Measurements from ENCODE around the gene ANP32A. TPM values are rescaled to one million over a fixed set of nuclear protein-coding genes. Genes with fewer than 3 reads are reported as not detected.

ANP32A gene
- total RNA-seq, 2 donors from 2014 or later = 52.6 to 70.8 TPM

DNA sequence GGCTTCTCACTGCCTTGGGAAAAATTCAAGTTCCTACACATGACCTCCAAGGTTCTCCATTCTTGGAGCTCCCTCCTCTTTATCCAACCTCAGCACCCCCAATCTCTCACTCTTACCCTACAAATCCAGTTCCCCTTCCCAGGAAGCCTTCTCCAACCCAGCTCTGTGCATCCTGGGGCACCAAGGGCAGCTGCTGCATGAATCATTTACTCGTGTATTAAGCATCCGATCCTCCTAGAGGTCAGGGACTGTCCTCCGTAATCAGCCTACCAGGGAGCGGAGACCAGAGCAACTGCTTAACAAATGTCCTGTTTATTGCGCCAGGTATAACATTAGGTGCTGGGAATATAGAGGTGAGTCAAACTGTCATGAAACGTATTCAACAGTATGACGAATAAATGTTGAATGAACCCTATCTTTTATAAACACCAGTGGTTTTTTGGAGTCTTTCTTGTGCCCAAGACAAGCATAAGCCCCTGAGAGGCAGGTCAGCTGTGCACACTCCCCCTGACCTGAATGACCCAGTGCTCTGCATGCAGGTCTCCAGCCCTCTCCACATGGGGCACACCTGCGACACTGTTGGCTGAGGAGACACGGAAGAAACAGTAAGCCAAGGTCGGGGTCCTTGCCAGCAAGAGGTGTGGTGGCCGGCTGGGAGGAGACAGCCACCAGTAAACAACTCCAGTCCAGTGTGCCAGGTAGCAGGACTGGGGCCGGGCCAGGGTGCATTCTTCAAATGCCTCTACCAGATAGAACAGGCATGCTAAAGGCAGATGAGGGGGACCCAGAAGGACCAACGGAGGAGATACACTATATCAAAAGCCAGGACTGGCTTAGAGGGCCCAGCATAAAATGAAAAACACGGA is 27.6 kb downstream of the ANP32A start:
- Histone ChIP-seq H3K4me3 (no peak overlapping the region), H3K27me3 (replicated peaks; ENCODE audit: insufficient read depth) (no peaks in the 10 kb centered on the region), H3K27ac (peak overlapping the region; percentile 87 to 91), H3K36me3 (no peaks in the 10 kb centered on the region), H3K4me1 (replicated peaks) (peaks cover 59% of the 10 kb centered on the region), H3K9me3 (no peaks in the 10 kb centered on the region)
- DNase-seq (ENCODE audit: low spot score) = peak; percentile 94
- intact Hi-C loops (cut with DNase I) = no loop called here
- peak; percentile 85 for TF ChIP-seq POLR2AphosphoS5 (IDR thresholded peaks at IDR 0.05)
- TF ChIP-seq, protein P1, sequence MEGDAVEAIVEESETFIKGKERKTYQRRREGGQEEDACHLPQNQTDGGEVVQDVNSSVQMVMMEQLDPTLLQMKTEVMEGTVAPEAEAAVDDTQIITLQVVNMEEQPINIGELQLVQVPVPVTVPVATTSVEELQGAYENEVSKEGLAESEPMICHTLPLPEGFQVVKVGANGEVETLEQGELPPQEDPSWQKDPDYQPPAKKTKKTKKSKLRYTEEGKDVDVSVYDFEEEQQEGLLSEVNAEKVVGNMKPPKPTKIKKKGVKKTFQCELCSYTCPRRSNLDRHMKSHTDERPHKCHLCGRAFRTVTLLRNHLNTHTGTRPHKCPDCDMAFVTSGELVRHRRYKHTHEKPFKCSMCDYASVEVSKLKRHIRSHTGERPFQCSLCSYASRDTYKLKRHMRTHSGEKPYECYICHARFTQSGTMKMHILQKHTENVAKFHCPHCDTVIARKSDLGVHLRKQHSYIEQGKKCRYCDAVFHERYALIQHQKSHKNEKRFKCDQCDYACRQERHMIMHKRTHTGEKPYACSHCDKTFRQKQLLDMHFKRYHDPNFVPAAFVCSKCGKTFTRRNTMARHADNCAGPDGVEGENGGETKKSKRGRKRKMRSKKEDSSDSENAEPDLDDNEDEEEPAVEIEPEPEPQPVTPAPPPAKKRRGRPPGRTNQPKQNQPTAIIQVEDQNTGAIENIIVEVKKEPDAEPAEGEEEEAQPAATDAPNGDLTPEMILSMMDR (IDR thresholded peaks at IDR 0.05) = peak in 2 of 4 experiments; percentile 19 to 22
- TF ChIP-seq POLR2A (IDR thresholded peaks at IDR 0.05) = no peak
- WGBS = 53% methylated on average over 14 of the region's 14 CpGs

DNA sequence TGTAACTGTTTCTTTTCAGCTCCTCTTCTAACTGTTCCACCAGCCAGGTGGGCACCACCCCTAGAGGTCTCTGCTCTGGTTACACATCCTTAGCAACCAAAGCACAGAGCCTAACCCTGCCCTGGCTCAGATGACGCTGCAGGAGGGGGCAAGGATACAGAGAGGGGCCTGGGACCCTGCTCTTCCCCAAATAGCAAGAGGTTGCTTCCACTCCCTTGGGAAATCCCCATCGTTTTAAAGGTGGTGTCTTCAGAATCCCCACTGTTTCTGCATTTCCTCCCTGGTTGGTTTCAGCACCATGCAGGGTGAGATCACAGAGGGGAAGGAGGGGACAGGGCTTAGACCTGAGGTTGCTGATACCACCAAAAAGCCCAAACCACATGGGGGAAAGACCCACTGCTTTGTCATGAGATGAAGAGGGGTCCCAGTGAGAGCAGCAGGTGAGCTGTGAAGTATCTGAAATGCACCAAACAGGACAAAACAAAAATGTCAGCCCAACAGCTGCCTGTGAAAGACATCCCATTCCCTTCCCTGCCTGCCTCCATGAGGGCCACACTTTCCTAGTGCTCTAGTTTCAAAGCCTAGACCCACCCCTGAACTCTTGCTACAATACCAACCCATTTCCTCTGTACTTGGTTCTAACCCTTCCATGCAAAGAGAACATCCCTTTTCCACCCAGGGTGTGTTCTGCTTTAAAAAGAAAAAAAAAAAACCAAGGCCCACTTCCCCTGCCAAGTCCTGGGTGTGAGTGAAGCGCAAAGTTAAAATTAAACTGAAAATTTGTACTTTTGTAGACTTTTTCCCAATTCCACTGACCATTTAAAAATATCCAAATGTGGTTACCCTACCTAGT is 29.0 kb downstream of the ANP32A start:
- intact Hi-C loops (cut with DNase I) = no loop called here
- no peaks in the 10 kb centered on the region for H3K36me3 ChIP-seq
- H3K27ac ChIP-seq = peak overlapping the region; percentile 87 to 91
- H3K27me3 ChIP-seq (replicated peaks; ENCODE audit: insufficient read depth) = no peaks in the 10 kb centered on the region
- no peaks in the 10 kb centered on the region for H3K9me3 ChIP-seq
- H3K4me1 ChIP-seq (replicated peaks) = peaks cover 69% of the 10 kb centered on the region
- WGBS = 56% methylated on average over 3 of the region's 3 CpGs
- H3K4me3 ChIP-seq = no peak overlapping the region
- no peak for DNase-seq (ENCODE audit: low spot score)
- no peak for TF ChIP-seq POLR2AphosphoS5 (IDR thresholded peaks at IDR 0.05)
- TF ChIP-seq, protein P1 (IDR thresholded peaks at IDR 0.05) = no peak
- TF ChIP-seq POLR2A (IDR thresholded peaks at IDR 0.05) = no peak

DNA sequence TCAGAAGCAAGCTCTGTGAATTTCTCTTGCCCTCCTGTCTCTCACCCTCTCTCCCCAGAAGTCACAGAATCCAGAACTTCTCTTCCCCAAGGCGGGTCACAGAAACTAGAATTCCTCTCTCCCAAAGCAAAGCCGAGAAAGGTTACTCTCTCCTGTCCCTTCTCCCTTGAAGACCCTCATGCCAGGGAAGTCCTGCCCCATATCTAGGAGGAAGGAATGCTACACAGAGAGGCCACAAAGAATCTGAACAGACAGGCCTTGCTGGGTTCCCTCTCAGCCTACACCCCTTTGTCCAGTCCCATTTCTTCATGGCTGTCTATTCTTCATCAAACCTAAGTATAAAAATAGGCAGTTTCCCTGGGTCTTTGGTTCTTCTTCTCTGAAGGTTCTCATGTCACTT is 29.8 kb downstream of the ANP32A start:
- H3K9me3 ChIP-seq = no peaks in the 10 kb centered on the region
- intact Hi-C loops (cut with DNase I) = no loop called here
- peaks cover 68% of the 10 kb centered on the region for H3K4me1 ChIP-seq (replicated peaks)
- H3K27ac ChIP-seq = peak overlapping the region; percentile 7 to 91
- no peak for TF ChIP-seq POLR2AphosphoS5 (IDR thresholded peaks at IDR 0.05)
- WGBS = 100% methylated on average over 2 of the region's 2 CpGs
- no peaks in the 10 kb centered on the region for H3K36me3 ChIP-seq
- no peaks in the 10 kb centered on the region for H3K27me3 ChIP-seq (replicated peaks; ENCODE audit: insufficient read depth)
- no peak overlapping the region for H3K4me3 ChIP-seq
- no peak for DNase-seq (ENCODE audit: low spot score)

DNA sequence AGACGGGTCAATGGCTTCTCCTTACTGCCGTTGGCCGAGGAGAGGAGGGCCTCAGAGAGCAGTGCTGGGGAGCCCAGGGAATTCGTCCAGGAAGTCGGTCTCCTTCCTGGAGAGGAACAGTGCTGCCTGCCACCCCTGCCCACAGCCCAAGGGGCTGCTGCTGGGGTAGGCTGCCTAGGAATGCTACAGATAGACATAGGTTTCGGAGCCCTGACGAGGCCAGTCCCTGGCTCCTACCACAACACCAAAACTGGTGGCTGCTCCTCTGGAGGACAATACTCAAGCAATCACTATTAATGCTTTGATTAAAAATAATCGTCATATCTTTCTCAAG is 30.5 kb downstream of the ANP32A start:
- Histone ChIP-seq H3K27me3 (replicated peaks; ENCODE audit: insufficient read depth) (no peaks in the 10 kb centered on the region), H3K9me3 (no peaks in the 10 kb centered on the region), H3K4me1 (replicated peaks) (peaks cover 66% of the 10 kb centered on the region), H3K4me3 (no peak overlapping the region), H3K27ac (peak overlapping the region; percentile 87 to 91), H3K36me3 (no peaks in the 10 kb centered on the region)
- intact Hi-C loops (cut with DNase I) = no loop called here
- TF ChIP-seq POLR2A (IDR thresholded peaks at IDR 0.05) (no peak), POLR2AphosphoS5 (IDR thresholded peaks at IDR 0.05) (no peak)
- TF ChIP-seq, protein P1 (IDR thresholded peaks at IDR 0.05) = no peak
- WGBS = 63% methylated on average over 8 of the region's 8 CpGs
- DNase-seq (ENCODE audit: low spot score) = no peak

DNA sequence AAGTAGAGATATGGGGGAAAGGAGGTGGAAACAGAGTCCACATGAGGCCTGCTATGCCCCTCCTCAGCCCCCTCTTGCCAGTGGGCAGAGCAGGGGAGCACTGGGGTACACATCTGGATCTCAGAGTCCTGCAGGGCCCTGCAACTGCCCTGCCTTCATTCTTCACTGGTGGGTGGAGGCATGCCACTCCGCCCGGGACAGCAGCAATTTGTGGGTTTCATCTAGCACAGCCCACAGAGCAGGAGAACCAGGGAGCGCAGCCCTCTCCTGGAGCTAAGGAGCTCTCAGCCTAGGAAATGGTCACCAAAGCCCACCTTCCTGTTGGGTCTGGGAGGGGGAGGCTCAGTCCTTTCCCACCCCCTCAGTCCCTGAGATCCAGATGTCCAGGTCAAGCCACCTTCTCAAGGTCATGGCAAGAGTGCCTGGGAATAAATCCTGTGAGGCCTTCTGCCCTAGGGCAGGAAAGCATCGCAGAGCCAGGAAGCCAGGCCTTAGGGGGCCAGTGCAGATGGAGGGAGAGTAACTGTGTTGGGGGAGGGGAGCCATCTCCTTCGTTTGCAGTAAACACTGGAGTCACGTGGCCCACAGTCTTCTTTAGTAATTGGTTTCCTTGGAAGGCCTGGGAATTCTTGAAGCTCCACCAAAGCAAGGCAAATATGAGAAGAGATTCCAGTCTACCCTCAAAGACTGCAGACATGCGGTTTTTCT is 31.0 kb downstream of the ANP32A start:
- Histone ChIP-seq H3K27me3 (replicated peaks; ENCODE audit: insufficient read depth) (no peaks in the 10 kb centered on the region), H3K36me3 (no peaks in the 10 kb centered on the region), H3K9me3 (no peaks in the 10 kb centered on the region), H3K4me3 (no peak overlapping the region), H3K27ac (peak overlapping the region; percentile 87 to 91), H3K4me1 (replicated peaks) (peaks cover 62% of the 10 kb centered on the region)
- no peak for DNase-seq (ENCODE audit: low spot score)
- intact Hi-C loops (cut with DNase I) = no loop called here
- TF ChIP-seq, protein P1 (IDR thresholded peaks at IDR 0.05) = no peak
- no peak for TF ChIP-seq POLR2AphosphoS5 (IDR thresholded peaks at IDR 0.05)
- TF ChIP-seq POLR2A (IDR thresholded peaks at IDR 0.05) = no peak
- 46% methylated on average over 7 of the region's 7 CpGs for WGBS
